Activated CD8-positive, alpha-beta T cell treated with anti-CD3 and anti-CD28 coated beads for 36 hours (primary cell): ENCODE data around the gene ESPL1. TPM values are rescaled to one million over a fixed set of nuclear protein-coding genes. Genes with fewer than 3 reads are reported as not detected.
A peak's percentile ranks its signal among the peaks of the same experiment; 100 is the strongest.

ENCODE experiments used
- ATAC-seq: fragments of 200-7000 bp; cut with Tn5 transposase; one replicate; pipeline ENCODE4 v1.10.0; 2021; ENCODE audit warnings: mild to moderate bottlenecking, moderate library complexity
- CTCF ChIA-PET: fragments of 350-600 bp; sonication (Branson Sonifier 250); formaldehyde crosslinking; loops from one replicate; lab custom pipeline; 2021; ENCODE audit warnings: antibody characterized with exemption; lab: Charles Lee
- POLR2A ChIA-PET: fragments of 350-600 bp; sonication (Branson Sonifier 250); formaldehyde crosslinking; loops from one replicate; lab custom pipeline; 2021; ENCODE audit warnings: antibody characterized with exemption; lab: Charles Lee
- DNase-seq: peaks from one replicate; pipeline ENCODE4 v3.0.0-alpha.2; 2020
- H3K27ac Mint-ChIP-seq: one replicate; pipeline ENCODE4 v1.8.0; 2021; ENCODE audit warnings: mild to moderate bottlenecking, mixed read lengths
- H3K27me3 Mint-ChIP-seq: one replicate; pipeline ENCODE4 v1.8.0; 2021; ENCODE audit warnings: mixed read lengths
- H3K36me3 Mint-ChIP-seq: one replicate; pipeline ENCODE4 v1.8.0; 2021; ENCODE audit warnings: low read depth, mixed read lengths
- H3K4me1 Mint-ChIP-seq: one replicate; pipeline ENCODE4 v1.8.0; 2021; ENCODE audit warnings: low read depth, mixed read lengths
- H3K4me3 Mint-ChIP-seq: one replicate; pipeline ENCODE4 v1.8.0; 2021; ENCODE audit warnings: mild to moderate bottlenecking, moderate library complexity, mixed read lengths
- H3K9me3 Mint-ChIP-seq: one replicate; pipeline ENCODE4 v1.8.0; 2021; ENCODE audit warnings: mixed read lengths
- CTCF ChIP-seq: fragments of 200-600 bp; IDR thresholded peaks from one replicate; pipeline ENCODE4 v1.8.0; 2022; ENCODE audit warnings: antibody characterized with exemption, mild to moderate bottlenecking
- intact Hi-C: fragments of 100-400 bp; cut with micrococcal nuclease; formaldehyde crosslinking; loops from one replicate; pipeline ENCODE4 v1.10.0; 2022
- total RNA-seq, 2 experiments: library from RNA; stranded (reverse); gene quantifications; one replicate each; pipeline ENCODE4 v1.2.3, GENCODE V29; 2021

The ESPL1 gene
- total RNA-seq, 2 experiments from 2014 or later: 62.1 to 63.4 TPM

- H3K4me3 Mint-ChIP-seq: no peak overlapping the region
- no peak for TF ChIP-seq CTCF
- CTCF ChIA-PET: interaction anchor here (2.9 to 8.1 kb wide), 6 partner anchors 12 to 163 kb away, joined by 13 to 213 read pairs (median 36); partner anchors contain the start of genes AAAS and SOAT2
- H3K27ac Mint-ChIP-seq: no peak overlapping the region
- no peaks in the 10 kb centered on the region for H3K9me3 Mint-ChIP-seq
- peaks cover 23% of the 10 kb centered on the region for H3K36me3 Mint-ChIP-seq
- peaks cover 27% of the 10 kb centered on the region for H3K4me1 Mint-ChIP-seq
- H3K27me3 Mint-ChIP-seq: no peaks in the 10 kb centered on the region
- no peak for ATAC-seq
- no peak for DNase-seq
- intact Hi-C loops: loop anchor here (5.0 kb wide), 1 partner anchor 53 kb away; no protein-coding TSS in a partner anchor
- POLR2A ChIA-PET: interaction anchor here (1.3 to 4.9 kb wide), 5 partner anchors 12 to 56 kb away, joined by 3 to 38 read pairs (median 4); partner anchors contain the start of gene AAAS
Measured at GRCh38 chr12:53265783-53266182, 2.3 kb upstream of the ESPL1 start.

GRCh38 chr12:53267306-53267998, 647 bp upstream of the ESPL1 start:
- peaks cover 33% of the 10 kb centered on the region for H3K4me1 Mint-ChIP-seq
- H3K36me3 Mint-ChIP-seq: peaks cover 35% of the 10 kb centered on the region
- no peaks in the 10 kb centered on the region for H3K9me3 Mint-ChIP-seq
- ChIA-PET POLR2A (interaction anchor here (0.6 to 4.9 kb wide), 31 partner anchors 9 to 953 kb away, joined by 3 to 38 read pairs (median 4); partner anchors contain the start of genes CSAD, ITGB7 and ZNF740), CTCF (interaction anchor here (0.6 to 8.1 kb wide), 32 partner anchors 9 to 201 kb away, joined by 3 to 213 read pairs (median 8); partner anchors contain the start of genes AAAS, CSAD, PFDN5 and SOAT2)
- H3K27me3 Mint-ChIP-seq: no peaks in the 10 kb centered on the region
- H3K4me3 Mint-ChIP-seq: peak overlapping the region; percentile 94
- intact Hi-C loops: loop anchor here (5.0 kb wide), 1 partner anchor 55 kb away; no protein-coding TSS in a partner anchor
- DNase-seq (peak; percentile 68), ATAC-seq (peak; percentile 53)
- TF ChIP-seq CTCF: no peak
- H3K27ac Mint-ChIP-seq: peak overlapping the region; percentile 97

GRCh38 chr12:53268630-53269562, 797 bp downstream of the ESPL1 start:
- no peak for TF ChIP-seq CTCF
- Mint-ChIP-seq H3K27ac (peak overlapping the region; percentile 97), H3K27me3 (no peaks in the 10 kb centered on the region), H3K4me3 (peak overlapping the region; percentile 94), H3K9me3 (no peaks in the 10 kb centered on the region), H3K36me3 (peaks cover 38% of the 10 kb centered on the region), H3K4me1 (peaks cover 33% of the 10 kb centered on the region)
- DNase-seq (peak; percentile 21), ATAC-seq (no peak)
- CTCF ChIA-PET: interaction anchor here (0.9 to 8.1 kb wide), 26 partner anchors 9 to 203 kb away, joined by 3 to 213 read pairs (median 10); partner anchors contain the start of genes AAAS, CSAD, PFDN5 and SOAT2
- POLR2A ChIA-PET: interaction anchor here (0.6 to 4.9 kb wide), 22 partner anchors 10 to 169 kb away, joined by 3 to 38 read pairs (median 4); partner anchors contain the start of genes CSAD, ITGB7 and ZNF740
- intact Hi-C loops: loop anchor here (5.0 kb wide), 1 partner anchor 57 kb away; no protein-coding TSS in a partner anchor

- Mint-ChIP-seq H3K4me1 (peaks cover 21% of the 10 kb centered on the region), H3K36me3 (peaks cover 72% of the 10 kb centered on the region), H3K9me3 (no peaks in the 10 kb centered on the region), H3K27ac (no peak overlapping the region), H3K4me3 (no peak overlapping the region), H3K27me3 (no peaks in the 10 kb centered on the region)
- intact Hi-C loops: no loop called here
- no peak for ATAC-seq
- no peak for TF ChIP-seq CTCF
- POLR2A ChIA-PET: no interaction called here
- CTCF ChIA-PET: no interaction called here
- DNase-seq: no peak
Measured at GRCh38 chr12:53274445-53274844, 6.3 kb downstream of the ESPL1 start.
